Upper lobe of right lung (tissue), 1 donor: ENCODE measurements around the gene HOXA2. TPM values are rescaled to one million over a fixed set of nuclear protein-coding genes. Genes with fewer than 3 reads are reported as not detected.

ENCODE experiments used
- ATAC-seq: fragments of 200-7000 bp; cut with Tn5 transposase; one replicate; pipeline ENCODE4 v1.9.1; 2020; ENCODE audit warnings: mild to moderate bottlenecking, moderate library complexity
- DNase-seq: peaks from one replicate; pipeline ENCODE4 v3.0.0-alpha.2; 2020
- H3K27ac ChIP-seq: fragments of 200-600 bp; one replicate; pipeline ENCODE4 v1.8.0; 2022
- H3K27me3 ChIP-seq: fragments of 200-600 bp; one replicate; pipeline ENCODE4 v1.8.0; 2022; ENCODE audit warnings: mild to moderate bottlenecking
- H3K36me3 ChIP-seq: fragments of 200-600 bp; one replicate; pipeline ENCODE4 v1.8.0; 2022
- H3K4me1 ChIP-seq: fragments of 200-600 bp; one replicate; pipeline ENCODE4 v1.8.0; 2022
- H3K4me3 ChIP-seq: fragments of 200-600 bp; one replicate; pipeline ENCODE4 v1.8.0; 2022; ENCODE audit warnings: mild to moderate bottlenecking
- H3K9me3 ChIP-seq: fragments of 200-600 bp; one replicate; pipeline ENCODE4 v1.8.0; 2022
- CTCF ChIP-seq: fragments of 200-600 bp; IDR thresholded peaks from one replicate; pipeline ENCODE4 v1.8.0; 2022; ENCODE audit warnings: antibody characterized with exemption
- intact Hi-C: fragments of 100-400 bp; cut with DNase I; formaldehyde crosslinking; loops from one replicate; pipeline ENCODE4 v1.11.0; 2022
- total RNA-seq: library from RNA; stranded (reverse); fragmentation: NEBNext Ultra II Directional; extraction: Animal tissue kit (Norgen Biotek cat#: 25700); gene quantifications from one replicate; pipeline ENCODE4 v1.2.1, GENCODE V29; 2021
- donor health status: DM: no; HTN: yes; CAD: no; lungs with severe emphysema.

The HOXA2 gene
- total RNA-seq, 1 donor from 2014 or later, result 2.1 TPM

- ATAC-seq (no peak), DNase-seq (no peak)
- Histone ChIP-seq H3K27ac (no peak overlapping the region), H3K27me3 (no peaks in the 10 kb centered on the region), H3K36me3 (no peaks in the 10 kb centered on the region), H3K9me3 (no peaks in the 10 kb centered on the region), H3K4me1 (no peaks in the 10 kb centered on the region), H3K4me3 (no peak overlapping the region)
- no peak for TF ChIP-seq CTCF
- intact Hi-C loops, result no loop called here
These were observed 21.5 kb downstream of the HOXA2 start for GRCh38 chr7:27080844-27081436.

- H3K36me3 ChIP-seq, result no peaks in the 10 kb centered on the region
- H3K4me1 ChIP-seq, result no peaks in the 10 kb centered on the region
- no peaks in the 10 kb centered on the region for H3K27me3 ChIP-seq
- peak; percentile 48 for ATAC-seq
- no peaks in the 10 kb centered on the region for H3K9me3 ChIP-seq
- TF ChIP-seq CTCF, result no peak
- H3K4me3 ChIP-seq, result no peak overlapping the region
- intact Hi-C loops, result no loop called here
- H3K27ac ChIP-seq, result no peak overlapping the region
- DNase-seq, result no peak
These were observed 23.1 kb downstream of the HOXA2 start for GRCh38 chr7:27079234-27079975.

- H3K9me3 ChIP-seq, result no peaks in the 10 kb centered on the region
- no peaks in the 10 kb centered on the region for H3K36me3 ChIP-seq
- DNase-seq (no peak), ATAC-seq (no peak)
- intact Hi-C loops, result no loop called here
- H3K4me3 ChIP-seq, result no peak overlapping the region
- no peaks in the 10 kb centered on the region for H3K27me3 ChIP-seq
- H3K4me1 ChIP-seq, result no peaks in the 10 kb centered on the region
- no peak for TF ChIP-seq CTCF
- no peak overlapping the region for H3K27ac ChIP-seq
These were observed 23.8 kb downstream of the HOXA2 start for GRCh38 chr7:27078616-27079233.

- no peak for ATAC-seq
- Histone ChIP-seq H3K27me3 (no peaks in the 10 kb centered on the region), H3K4me1 (no peaks in the 10 kb centered on the region), H3K9me3 (no peaks in the 10 kb centered on the region), H3K4me3 (no peak overlapping the region), H3K36me3 (no peaks in the 10 kb centered on the region), H3K27ac (no peak overlapping the region)
- DNase-seq, result no peak
- no peak for TF ChIP-seq CTCF
- intact Hi-C loops, result no loop called here
These were observed 29.4 kb downstream of the HOXA2 start for GRCh38 chr7:27073076-27073475.

- DNase-seq (no peak), ATAC-seq (no peak)
These were observed 30.7 kb downstream of the HOXA2 start for GRCh38 chr7:27071622-27072390.

More at GRCh38 chr7:27071622-27072390, 30.7 kb downstream of the HOXA2 start:
- intact Hi-C loops, result no loop called here
- H3K4me3 ChIP-seq, result no peak overlapping the region
- no peaks in the 10 kb centered on the region for H3K36me3 ChIP-seq
- no peak overlapping the region for H3K27ac ChIP-seq
- no peak for TF ChIP-seq CTCF
- no peaks in the 10 kb centered on the region for H3K9me3 ChIP-seq
- H3K4me1 ChIP-seq, result no peaks in the 10 kb centered on the region
- no peaks in the 10 kb centered on the region for H3K27me3 ChIP-seq
